Muscle of leg (tissue), 11 donors: ENCODE measurements around the gene MTSS2. TPM values are rescaled to one million over a fixed set of nuclear protein-coding genes. Genes with fewer than 3 reads are reported as not detected.
A peak's percentile ranks its signal among the peaks of the same experiment; 100 is the strongest.

ENCODE experiments used
- DNase-seq: peaks from one replicate; pipeline ENCODE4 v3.0.0; 2013
- H3K27ac ChIP-seq: one replicate; pipeline ENCODE4 v1.5.1; 2013; ENCODE audit warnings: mild to moderate bottlenecking, low read length, control low read depth
- H3K27me3 ChIP-seq: one replicate; pipeline ENCODE4 v1.6.1; 2013; ENCODE audit warnings: low read length; ENCODE audit not compliant: control insufficient read depth, insufficient read depth
- H3K36me3 ChIP-seq: one replicate; pipeline ENCODE4 v1.6.1; 2013; ENCODE audit warnings: low read length; ENCODE audit not compliant: control insufficient read depth, insufficient read depth
- H3K4me1 ChIP-seq: one replicate; pipeline ENCODE4 v1.6.1; 2013; ENCODE audit warnings: low read length; ENCODE audit not compliant: control insufficient read depth, insufficient read depth
- H3K4me3 ChIP-seq: one replicate; pipeline ENCODE4 v1.5.1; 2013; ENCODE audit warnings: low read length, control low read depth
- H3K9me3 ChIP-seq: replicated peaks from 2 replicates; pipeline ENCODE4 v1.6.1; 2013; ENCODE audit warnings: low read depth, low read length; ENCODE audit not compliant: control insufficient read depth
- WGBS: methylation state at CpG from one replicate; pipeline ENCODE4 v1.1.5; 2013; ENCODE audit warnings: missing lambda C conversion rate; ENCODE audit not compliant: insufficient coverage; 5-methylcytosine and 5-hydroxymethylcytosine counted together
- polyA plus RNA-seq, 8 donors: library from polyadenylated mRNA; unstranded; fragments of 120-200 nt; gene quantifications; one replicate each; pipeline versions ENCODE4 v1.2.1 to v1.2.3, GENCODE V29; 2013; ENCODE audit warnings: inconsistent platforms in 1 of 8, low replicate concordance in 1 of 8; ENCODE audit not compliant: insufficient read length in 8 of 8, insufficient read depth in 1 of 8
- total RNA-seq: library from RNA; stranded (reverse); fragments of 120-200 nt; gene quantifications from one replicate; pipeline ENCODE4 v1.2.4, GENCODE V29; 2013

MTSS2 gene
- total and polyA plus RNA-seq, 9 donors: 28.9 to 150 (median 125) TPM

- WGBS: 47% methylated on average over 4 of the region's 5 CpGs
- Histone ChIP-seq H3K9me3 (no peaks in the 10 kb centered on the region), H3K4me1 (peaks cover 100% of the 10 kb centered on the region), H3K36me3 (peaks cover 3% of the 10 kb centered on the region), H3K27me3 (no peaks in the 10 kb centered on the region), H3K4me3 (no peak overlapping the region), H3K27ac (no peak overlapping the region)
- DNase-seq: no peak
These were observed 23.6 kb upstream of the MTSS2 start for GRCh38 chr16:70709457-70709856.

GRCh38 chr16:70708366-70709246, 22.8 kb upstream of the MTSS2 start:
- no peak overlapping the region for H3K4me3 ChIP-seq
- H3K27ac ChIP-seq: peak overlapping the region; percentile 65
- WGBS: 82% methylated on average over 13 of the region's 20 CpGs
- no peaks in the 10 kb centered on the region for H3K27me3 ChIP-seq
- H3K36me3 ChIP-seq: peaks cover 3% of the 10 kb centered on the region
- DNase-seq: no peak
- no peaks in the 10 kb centered on the region for H3K9me3 ChIP-seq
- H3K4me1 ChIP-seq: peaks cover 100% of the 10 kb centered on the region

GRCh38 chr16:70706948-70707465, 21.2 kb upstream of the MTSS2 start:
- H3K36me3 ChIP-seq: peaks cover 3% of the 10 kb centered on the region
- H3K27ac ChIP-seq: peak overlapping the region; percentile 57
- DNase-seq: peak; percentile 68

GRCh38 chr16:70705056-70705455, 19.2 kb upstream of the MTSS2 start:
- Histone ChIP-seq H3K4me3 (no peak overlapping the region), H3K27me3 (no peaks in the 10 kb centered on the region), H3K4me1 (peaks cover 99% of the 10 kb centered on the region), H3K27ac (peak overlapping the region; percentile 93), H3K36me3 (peaks cover 3% of the 10 kb centered on the region), H3K9me3 (no peaks in the 10 kb centered on the region)
- DNase-seq: no peak
- WGBS: 96% methylated on average over 5 of the region's 8 CpGs

More at GRCh38 chr16:70706948-70707465, 21.2 kb upstream of the MTSS2 start:
- Histone ChIP-seq H3K4me1 (peaks cover 100% of the 10 kb centered on the region), H3K9me3 (no peaks in the 10 kb centered on the region), H3K4me3 (no peak overlapping the region), H3K27me3 (no peaks in the 10 kb centered on the region)
- 35% methylated on average over 2 of the region's 7 CpGs for WGBS

- peaks cover 3% of the 10 kb centered on the region for H3K36me3 ChIP-seq
- no peaks in the 10 kb centered on the region for H3K9me3 ChIP-seq
- peaks cover 99% of the 10 kb centered on the region for H3K4me1 ChIP-seq
- peak overlapping the region; percentile 93 for H3K27ac ChIP-seq
- 79% methylated on average over 11 of the region's 11 CpGs for WGBS
- H3K4me3 ChIP-seq: no peak overlapping the region
- no peak for DNase-seq
- H3K27me3 ChIP-seq: no peaks in the 10 kb centered on the region
These were observed 18.7 kb upstream of the MTSS2 start for GRCh38 chr16:70704586-70704985.

GRCh38 chr16:70703835-70704381, 18.1 kb upstream of the MTSS2 start:
- H3K9me3 ChIP-seq: no peaks in the 10 kb centered on the region
- peaks cover 99% of the 10 kb centered on the region for H3K4me1 ChIP-seq
- peaks cover 3% of the 10 kb centered on the region for H3K36me3 ChIP-seq
- WGBS: 83% methylated on average over 5 of the region's 6 CpGs
- H3K27ac ChIP-seq: peak overlapping the region; percentile 93
- H3K4me3 ChIP-seq: no peak overlapping the region
- H3K27me3 ChIP-seq: no peaks in the 10 kb centered on the region
- no peak for DNase-seq

- 35% methylated on average over 15 of the region's 16 CpGs for whole genome bisulfite sequencing
- H3K4me3 ChIP-seq: no peak overlapping the region
- H3K27me3 ChIP-seq: no peaks in the 10 kb centered on the region
- DNase-seq: peak; percentile 86
- peak overlapping the region; percentile 93 for H3K27ac ChIP-seq
- H3K9me3 ChIP-seq: no peaks in the 10 kb centered on the region
- peaks cover 99% of the 10 kb centered on the region for H3K4me1 ChIP-seq
- peaks cover 6% of the 10 kb centered on the region for H3K36me3 ChIP-seq
These were observed 17.4 kb upstream of the MTSS2 start for GRCh38 chr16:70703041-70703834.

GRCh38 chr16:70702624-70703023, 16.8 kb upstream of the MTSS2 start:
- DNase-seq: no peak
- 58% methylated on average over 5 of the region's 8 CpGs for WGBS
- peaks cover 99% of the 10 kb centered on the region for H3K4me1 ChIP-seq

GRCh38 chr16:70701998-70702397, 16.1 kb upstream of the MTSS2 start:
- H3K4me3 ChIP-seq: no peak overlapping the region
- no peaks in the 10 kb centered on the region for H3K27me3 ChIP-seq
- H3K9me3 ChIP-seq: no peaks in the 10 kb centered on the region
- no peak for DNase-seq
- 76% methylated on average over 4 of the region's 8 CpGs for WGBS
- peak overlapping the region; percentile 93 for H3K27ac ChIP-seq
- H3K36me3 ChIP-seq: peaks cover 13% of the 10 kb centered on the region
- H3K4me1 ChIP-seq: peaks cover 99% of the 10 kb centered on the region

More at GRCh38 chr16:70702624-70703023, 16.8 kb upstream of the MTSS2 start:
- Histone ChIP-seq H3K27ac (peak overlapping the region; percentile 93), H3K36me3 (peaks cover 10% of the 10 kb centered on the region), H3K27me3 (no peaks in the 10 kb centered on the region), H3K9me3 (no peaks in the 10 kb centered on the region), H3K4me3 (no peak overlapping the region)

GRCh38 chr16:70701596-70701995, 15.7 kb upstream of the MTSS2 start:
- Histone ChIP-seq H3K27ac (peak overlapping the region; percentile 93), H3K36me3 (peaks cover 13% of the 10 kb centered on the region), H3K9me3 (no peaks in the 10 kb centered on the region), H3K4me1 (peaks cover 99% of the 10 kb centered on the region), H3K27me3 (no peaks in the 10 kb centered on the region), H3K4me3 (no peak overlapping the region)
- no peak for DNase-seq
- 54% methylated on average over 9 of the region's 9 CpGs for WGBS
